Non-pigmented ciliary epithelial cell (primary cell): Measurements from ENCODE around the gene GEMIN2.
"Not testable (repeated sequence)": the region's sequence is repeated elsewhere in the genome, so short reads cannot be mapped to it uniquely, and the experiment has no call there.

Source experiments
- DNase-seq: peaks from one replicate; pipeline ENCODE4 v3.0.0-alpha.2; 2010; ENCODE audit warnings: low read depth

GEMIN2 gene

GRCh38 chr14:39109893-39110715, 4.0 kb upstream of the GEMIN2 start:
- DNase-seq = no peak

GRCh38 chr14:39113685-39114072, 444 bp upstream of the GEMIN2 start:
- no peak for DNase-seq

- DNase-seq = no peak
Measured at GRCh38 chr14:39122330-39123138, 8.4 kb downstream of the GEMIN2 start.

GRCh38 chr14:39137835-39138234, 23.7 kb downstream of the GEMIN2 start:
- not testable (repeated sequence) for DNase-seq

- DNase-seq = no peak
Measured at GRCh38 chr14:39138440-39138839, 24.3 kb downstream of the GEMIN2 start.

GRCh38 chr14:39140170-39140569, 26.0 kb downstream of the GEMIN2 start:
- DNase-seq = no peak

- not testable (repeated sequence) for DNase-seq
Measured at GRCh38 chr14:39141623-39142022, 27.5 kb downstream of the GEMIN2 start.

GRCh38 chr14:39143226-39143625, 29.1 kb downstream of the GEMIN2 start:
- not testable (repeated sequence) for DNase-seq

- no peak for DNase-seq
Measured at GRCh38 chr14:39145266-39145966, 31.3 kb downstream of the GEMIN2 start.

GRCh38 chr14:39154594-39155189, 40.6 kb downstream of the GEMIN2 start:
- no peak for DNase-seq

- no peak for DNase-seq
Measured at GRCh38 chr14:39157491-39157890, 43.4 kb downstream of the GEMIN2 start.

GRCh38 chr14:39158222-39158858, 44.2 kb downstream of the GEMIN2 start:
- DNase-seq = no peak

- no peak for DNase-seq
Measured at GRCh38 chr14:39160494-39160893, 46.4 kb downstream of the GEMIN2 start.

GRCh38 chr14:39167797-39168320, 53.7 kb downstream of the GEMIN2 start:
- not testable (repeated sequence) for DNase-seq

- no peak for DNase-seq
Measured at GRCh38 chr14:39168591-39168990, 54.5 kb downstream of the GEMIN2 start.

GRCh38 chr14:39169541-39169900, 55.4 kb downstream of the GEMIN2 start:
- no peak for DNase-seq

GRCh38 chr14:39173198-39173597, 59.1 kb downstream of the GEMIN2 start:
- DNase-seq = no peak

- DNase-seq = peak; percentile 99
Measured at GRCh38 chr14:39174560-39175444, 60.7 kb downstream of the GEMIN2 start, which contains the start of gene PNN. PNN (plus strand) TSS chr14:39175254; CDS start chr14:39175280, 26 bp downstream.

- no peak for DNase-seq
Measured at GRCh38 chr14:39175445-39176262, 61.5 kb downstream of the GEMIN2 start.
